Suppressor macrophage treated with lipopolysaccharide for 1 hour (primary cell): ENCODE measurements around the gene ISCA2.
"Not testable (repeated sequence)": the region's sequence is repeated elsewhere in the genome, so short reads cannot be mapped to it uniquely, and the experiment has no call there.

Experiments used
- DNase-seq, 3 donors: peaks; one replicate each; pipeline ENCODE4 v3.0.0-alpha.2; 2020 to 2022

The ISCA2 gene

DNA sequence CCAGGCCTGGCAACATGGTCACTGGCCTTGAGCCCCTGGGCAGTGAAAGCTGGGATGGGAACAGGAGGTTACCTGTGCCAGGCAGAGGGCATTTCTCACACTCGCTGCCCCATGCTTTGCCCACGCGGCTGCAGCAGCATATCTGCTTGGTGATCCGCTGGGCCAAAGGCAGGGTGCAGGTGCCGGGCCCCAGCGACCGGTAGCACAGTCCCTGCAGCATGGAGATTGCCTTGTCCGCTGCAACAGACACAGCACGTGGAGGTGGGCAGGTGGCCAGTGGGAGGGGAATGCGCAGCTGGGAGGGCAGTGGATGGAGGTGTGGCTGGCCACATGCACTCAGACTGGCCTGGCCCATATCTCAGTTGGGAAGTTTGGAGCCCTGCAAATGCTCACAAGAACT lies 35.3 kb downstream of the ISCA2 start:
- DNase-seq = no peak

DNA sequence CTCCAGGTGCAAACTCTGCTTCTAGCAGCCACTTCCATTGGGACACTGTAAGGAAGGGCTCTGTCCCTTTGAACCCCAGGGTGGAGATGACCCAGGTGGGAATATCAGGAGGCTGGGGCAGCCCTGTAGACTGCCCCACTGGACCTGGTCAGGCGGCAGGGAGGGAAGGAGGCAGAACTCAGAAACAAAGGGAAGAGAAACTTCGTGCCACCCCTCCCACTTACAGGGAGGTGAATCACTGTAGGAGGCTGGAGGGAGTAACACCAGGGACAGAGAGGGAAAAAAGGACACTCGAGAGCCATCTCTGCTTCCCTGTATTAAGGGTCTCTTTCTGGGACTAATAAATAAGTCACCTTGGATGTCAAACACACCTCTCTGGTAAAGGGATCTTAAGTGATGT lies 37.4 kb downstream of the ISCA2 start:
- peak; percentile 50 to 54 (median 52) for DNase-seq

DNA sequence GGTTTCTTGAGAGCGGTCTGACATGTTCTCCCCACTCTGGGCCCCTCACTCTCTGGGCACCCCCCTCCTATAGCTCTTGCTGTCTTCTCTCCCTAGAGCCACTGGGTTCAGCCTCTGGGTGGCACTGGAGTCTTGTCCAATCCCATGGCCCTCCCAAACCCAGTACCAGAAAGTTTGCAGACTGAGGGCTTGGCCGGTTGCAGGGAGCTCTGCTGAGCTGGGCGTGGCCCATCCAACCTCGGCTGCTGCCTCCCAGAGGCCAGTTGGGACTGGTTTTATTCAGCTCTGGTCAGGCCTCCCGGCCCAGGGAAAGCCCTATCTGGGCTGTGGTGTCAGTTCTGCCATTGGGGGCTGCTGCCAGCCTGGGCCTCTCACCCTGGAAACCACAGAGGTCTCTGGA lies 37.9 kb downstream of the ISCA2 start:
- DNase-seq = peak; percentile 46 to 61 (median 51)

DNA sequence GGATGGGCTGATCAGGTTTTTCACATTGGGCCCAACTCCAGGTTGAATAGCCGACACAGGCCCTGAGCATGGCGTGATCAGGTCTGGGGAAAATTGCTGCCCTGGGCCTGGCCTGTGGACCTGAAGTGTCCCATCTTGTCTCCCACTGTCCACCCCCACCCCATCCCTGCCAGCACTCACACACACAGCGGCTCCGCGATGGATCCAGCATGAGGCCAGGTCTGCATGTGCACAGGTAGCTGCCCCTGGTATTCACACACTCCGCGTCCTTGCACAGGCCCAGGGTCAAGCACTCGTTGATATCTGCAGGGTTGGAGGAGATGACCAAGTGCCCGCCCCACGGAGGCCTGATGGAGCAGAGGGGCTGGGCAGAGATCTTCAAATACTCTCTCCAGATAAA lies 38.7 kb downstream of the ISCA2 start:
- DNase-seq = no peak

DNA sequence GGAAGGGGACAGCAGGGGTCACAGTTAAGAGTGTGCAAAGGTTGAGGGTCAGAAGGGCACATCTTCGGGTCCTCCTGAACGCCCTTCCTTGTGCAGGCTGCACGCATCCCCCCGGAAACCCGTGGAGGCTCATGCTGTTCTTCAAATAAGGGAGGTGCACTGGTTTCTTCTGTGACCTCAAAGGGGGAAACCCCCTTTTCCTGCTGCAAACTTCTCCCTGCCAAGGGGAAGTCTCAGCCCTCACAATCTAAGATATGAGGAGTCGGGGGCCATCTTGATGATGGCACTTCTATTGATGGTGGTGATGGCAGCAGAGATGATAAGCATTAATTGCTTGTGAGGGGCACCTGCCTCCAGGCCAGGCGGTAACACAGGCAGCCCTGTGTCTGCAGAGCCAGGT lies 40.0 kb downstream of the ISCA2 start:
- peak; percentile 72 to 77 (median 77) for DNase-seq

DNA sequence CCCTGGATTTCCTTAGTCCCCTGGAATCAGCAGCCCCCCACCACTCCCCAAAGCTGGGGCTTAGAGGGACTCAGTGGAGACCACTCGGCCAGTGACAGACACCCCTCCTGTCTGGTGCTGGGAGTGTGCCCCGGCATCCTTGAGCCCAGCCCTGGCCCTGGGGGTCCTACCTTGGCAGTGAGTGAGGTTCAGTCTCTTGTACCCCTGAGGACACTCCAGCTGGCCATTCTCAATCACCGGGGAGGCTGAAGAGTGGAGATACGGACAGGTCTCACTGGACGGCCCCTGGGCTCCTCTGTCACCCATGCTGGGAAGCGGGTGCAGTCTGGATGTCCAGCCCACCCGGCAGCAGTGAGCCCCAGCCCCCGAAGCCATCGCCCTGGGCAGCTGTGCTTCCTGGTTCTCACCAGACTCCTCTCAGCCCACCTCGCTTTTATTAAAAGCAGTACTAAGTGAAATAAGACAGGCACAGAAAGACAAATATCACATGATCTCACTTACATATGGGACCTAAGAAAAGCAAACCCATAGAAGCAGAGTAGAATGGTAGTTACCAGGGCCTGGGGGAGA lies 42.3 kb downstream of the ISCA2 start:
- DNase-seq = no peak

DNA sequence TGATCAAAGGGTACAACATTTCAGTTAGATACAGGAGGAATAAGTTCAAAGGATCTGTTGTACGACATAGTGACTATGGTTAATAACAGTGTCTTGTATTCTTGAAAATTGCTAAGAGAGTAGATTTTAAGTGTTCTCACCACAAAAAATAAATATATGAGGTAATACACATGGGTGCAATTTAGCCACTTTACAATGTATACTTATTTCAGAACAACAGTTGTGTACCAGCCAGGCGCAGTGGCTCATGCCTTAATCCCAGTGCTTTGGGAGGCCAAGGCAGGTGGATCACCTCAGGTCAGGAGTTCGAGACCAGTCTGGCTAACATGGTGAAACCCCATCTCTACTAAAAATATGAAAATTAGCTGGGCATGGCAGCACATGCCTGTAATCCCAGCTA lies 42.8 kb downstream of the ISCA2 start:
- DNase-seq = not testable (repeated sequence)

DNA sequence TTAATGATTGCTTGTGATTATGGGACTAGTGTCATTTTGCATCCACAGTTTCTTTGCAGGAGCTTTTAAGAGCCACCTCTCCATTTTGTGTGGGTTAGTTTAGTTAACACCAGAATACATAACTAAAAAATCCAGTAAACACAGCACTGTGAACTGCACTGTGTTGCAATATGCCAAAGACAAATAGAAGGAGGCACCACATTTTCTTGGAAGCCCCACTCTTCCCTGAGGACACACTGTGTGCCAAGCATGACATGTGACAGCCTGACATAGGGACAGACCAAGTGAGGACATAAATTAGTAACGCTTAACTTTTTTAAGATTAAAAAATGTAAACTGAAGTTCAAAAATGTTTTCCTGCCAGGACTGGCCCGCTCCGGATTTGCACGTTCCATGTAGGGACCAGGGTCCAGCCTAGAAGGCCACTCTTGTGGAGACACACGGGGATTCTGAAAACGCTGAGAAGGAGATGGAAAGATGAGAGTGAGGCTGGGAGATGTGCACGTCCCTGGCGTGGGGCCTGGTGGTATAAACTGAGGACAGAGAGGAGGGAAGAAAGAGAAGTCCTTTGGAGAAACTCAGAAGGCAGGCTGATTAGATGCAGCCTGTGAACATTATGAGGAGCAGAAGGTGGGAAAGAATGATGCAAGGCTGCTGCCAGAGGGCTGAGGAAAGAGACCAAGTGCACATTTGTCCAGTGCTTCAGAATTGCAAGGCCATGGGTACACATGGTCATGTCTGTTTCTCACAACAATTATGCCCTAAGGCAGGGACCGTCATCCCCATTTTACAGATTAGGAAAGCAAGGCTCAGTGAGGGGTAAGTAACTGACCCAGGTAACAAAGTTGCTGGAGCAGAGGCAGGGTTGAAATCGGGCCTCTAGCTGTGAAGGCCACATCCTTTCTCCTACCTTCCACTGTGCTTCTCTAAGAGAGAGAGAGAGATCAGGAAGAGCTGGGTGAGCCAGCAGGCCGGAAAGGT lies 45.1 kb downstream of the ISCA2 start:
- no peak for DNase-seq

DNA sequence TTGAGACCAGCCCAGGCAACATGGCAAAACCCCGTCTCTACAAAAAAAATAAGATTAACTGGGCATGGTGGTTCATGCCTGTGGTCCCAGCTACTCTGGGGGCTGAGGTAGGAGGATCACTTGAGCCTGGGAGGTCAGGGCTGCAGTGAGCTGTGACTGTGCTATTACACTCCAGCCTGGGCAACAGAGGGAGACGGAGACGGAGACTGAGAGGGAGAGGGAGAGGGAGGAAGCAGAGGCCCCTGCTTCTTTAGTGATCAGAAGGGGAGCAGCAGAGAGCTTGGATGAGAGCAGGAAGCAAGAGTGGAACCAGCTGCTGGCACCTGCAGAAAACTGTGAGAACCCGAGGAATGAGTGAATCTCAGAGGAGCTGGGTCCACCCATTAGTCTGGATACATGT lies 45.9 kb downstream of the ISCA2 start:
- DNase-seq = no peak

DNA sequence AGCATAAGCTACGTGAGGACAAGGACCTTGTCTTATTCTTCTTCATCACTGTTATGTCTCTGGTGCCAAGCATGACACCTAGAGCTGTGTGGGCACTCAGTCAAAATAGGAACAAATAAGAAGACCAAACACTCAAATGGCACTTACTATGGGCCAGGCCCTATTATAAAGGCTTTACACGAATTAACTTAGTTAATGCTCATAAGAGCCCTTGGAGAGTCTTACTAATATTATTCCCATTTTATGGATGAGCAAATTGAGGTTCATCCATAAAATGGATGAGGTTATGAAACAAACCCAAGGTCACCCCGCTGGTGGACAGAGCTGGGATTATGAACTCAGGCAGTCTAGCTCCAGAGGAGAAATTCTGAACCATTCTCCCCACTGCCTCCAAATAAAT lies 47.7 kb downstream of the ISCA2 start:
- no peak for DNase-seq

DNA sequence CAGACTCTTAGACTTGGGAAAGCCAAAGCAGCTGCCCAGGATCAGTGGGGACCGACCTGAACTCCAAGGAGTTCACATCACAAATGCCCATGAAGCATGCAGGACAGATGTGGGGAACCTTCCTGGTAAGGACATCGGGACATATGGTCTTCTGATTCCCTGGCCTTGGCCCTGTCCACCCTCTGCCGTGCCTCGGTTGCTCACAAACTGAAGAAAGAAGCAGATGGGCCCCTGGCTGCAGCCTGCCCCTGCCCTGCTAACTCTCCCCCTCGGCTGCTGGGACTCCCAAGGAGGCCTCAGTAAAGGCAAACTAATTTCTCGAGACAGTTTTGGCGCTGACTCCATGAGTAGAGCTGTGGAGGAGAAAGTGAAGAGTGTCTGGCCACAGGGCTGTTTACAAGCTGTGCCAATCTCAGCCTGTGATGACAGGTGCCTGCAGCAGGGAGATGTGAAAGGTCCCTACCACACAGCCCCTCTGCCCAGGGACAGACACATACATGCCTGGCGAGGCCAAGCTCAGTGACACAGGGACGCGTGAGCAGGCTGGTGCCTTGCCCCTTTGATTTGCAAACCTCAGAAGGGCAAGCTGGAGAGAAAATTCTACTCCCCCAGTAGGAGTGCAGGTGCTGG lies 48.6 kb downstream of the ISCA2 start:
- DNase-seq = no peak

DNA sequence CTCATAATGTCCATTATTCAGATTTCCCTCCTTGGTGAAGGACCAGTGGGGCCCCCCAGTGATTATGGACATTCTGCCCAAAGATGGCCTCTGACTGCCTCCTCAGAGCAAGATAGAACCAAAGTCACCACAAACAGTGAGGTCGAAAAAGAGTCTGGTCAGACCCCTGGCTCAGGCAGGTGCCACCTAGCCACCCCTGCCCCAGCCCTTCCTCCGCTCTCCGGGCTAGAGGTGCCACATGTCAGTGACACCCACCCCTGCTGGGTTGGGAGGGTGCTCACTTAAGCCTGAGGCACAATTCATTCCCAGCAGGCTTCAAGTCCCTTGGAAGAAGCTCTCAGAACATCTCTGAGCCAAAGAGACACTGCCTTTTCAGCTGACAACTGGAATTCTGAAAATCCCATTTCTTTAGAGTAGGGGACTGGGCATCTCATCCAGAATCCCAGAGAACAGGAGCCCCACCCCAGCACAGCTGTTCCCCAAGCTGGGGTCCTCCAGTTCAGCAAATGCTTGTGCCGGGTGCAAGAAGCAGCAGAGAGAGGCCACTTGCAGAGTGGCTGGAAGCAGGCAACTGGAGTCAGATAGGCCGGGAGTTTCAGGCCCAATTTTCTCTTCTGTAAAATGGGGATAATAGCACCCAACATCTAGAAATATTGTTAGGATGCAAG lies 50.3 kb downstream of the ISCA2 start:
- no peak for DNase-seq

DNA sequence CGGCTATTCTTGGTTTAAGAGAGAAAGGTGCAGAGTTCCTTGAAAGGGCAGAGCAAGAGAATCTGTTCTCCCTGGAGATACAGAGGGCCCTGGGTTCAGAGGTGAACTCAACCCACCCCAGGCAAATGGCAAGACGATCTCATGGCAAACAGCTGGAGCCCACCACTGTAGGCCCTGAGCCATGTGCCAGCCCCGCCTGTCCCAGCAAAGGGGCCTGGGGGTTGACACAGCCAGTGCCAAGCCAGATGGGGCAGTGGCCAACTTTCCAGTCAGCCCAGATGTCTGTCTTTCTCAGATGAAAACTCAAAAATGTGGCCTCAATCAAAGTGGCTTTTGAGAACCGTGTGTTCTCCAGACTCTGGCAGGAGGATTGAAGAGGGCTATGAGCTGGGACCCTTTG lies 51.8 kb downstream of the ISCA2 start:
- DNase-seq = no peak

DNA sequence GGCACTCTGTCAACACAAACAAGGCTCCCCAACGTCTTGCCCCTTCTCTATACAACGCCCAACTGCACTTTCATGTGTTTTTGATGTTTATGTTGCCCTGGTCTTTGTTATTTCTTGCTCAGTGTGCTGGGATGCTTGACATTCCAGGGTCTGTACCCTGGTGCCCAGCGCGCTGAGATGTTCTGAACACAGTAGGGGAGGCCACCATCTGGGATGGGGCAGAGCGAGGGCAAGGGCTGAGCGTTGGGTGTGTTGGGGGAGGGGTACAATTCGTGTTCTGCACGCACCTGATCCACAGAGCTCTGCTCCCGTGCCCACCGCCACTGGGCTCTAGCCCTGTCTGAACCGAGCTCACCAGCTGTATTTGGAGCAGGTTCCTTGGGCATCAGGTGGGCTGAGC lies 52.9 kb downstream of the ISCA2 start:
- DNase-seq = no peak
